Measurements from ENCODE around the gene MRPL14.
"Not testable (repeated sequence)": the region's sequence is repeated elsewhere in the genome, so short reads cannot be mapped to it uniquely, and the experiment has no call there.

MRPL14 gene

DNA sequence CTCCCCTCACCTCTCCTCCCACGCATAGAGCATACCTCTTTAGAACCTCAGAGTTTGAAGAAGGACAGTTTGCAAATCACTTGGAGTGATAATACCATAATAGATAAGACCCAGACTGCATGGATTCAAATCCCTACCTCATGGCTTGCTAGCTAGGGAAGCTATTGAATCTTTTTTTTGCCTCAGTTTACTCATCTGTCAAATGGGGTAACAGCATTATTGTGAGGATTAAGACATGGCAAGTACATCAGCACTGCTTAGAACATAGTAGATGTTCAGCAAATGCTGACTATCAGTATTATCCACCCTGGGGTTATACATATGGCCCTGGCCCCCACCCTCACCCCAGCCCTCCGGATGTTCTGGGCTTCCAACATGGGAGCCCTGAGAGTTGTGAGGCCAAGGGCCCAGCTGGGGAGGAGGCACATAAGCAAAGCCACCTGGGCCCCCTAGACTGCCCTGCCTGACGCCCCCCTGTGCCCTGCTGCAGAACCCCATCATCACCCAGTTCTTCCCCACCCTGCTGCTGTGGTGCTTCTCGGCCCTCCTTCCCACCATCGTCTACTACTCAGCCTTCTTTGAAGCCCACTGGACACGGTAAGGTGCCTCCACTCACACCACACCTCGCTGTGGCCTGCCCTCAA, 22.2 kb upstream of the MRPL14 start:
- FAIRE-seq, result no peak

DNA sequence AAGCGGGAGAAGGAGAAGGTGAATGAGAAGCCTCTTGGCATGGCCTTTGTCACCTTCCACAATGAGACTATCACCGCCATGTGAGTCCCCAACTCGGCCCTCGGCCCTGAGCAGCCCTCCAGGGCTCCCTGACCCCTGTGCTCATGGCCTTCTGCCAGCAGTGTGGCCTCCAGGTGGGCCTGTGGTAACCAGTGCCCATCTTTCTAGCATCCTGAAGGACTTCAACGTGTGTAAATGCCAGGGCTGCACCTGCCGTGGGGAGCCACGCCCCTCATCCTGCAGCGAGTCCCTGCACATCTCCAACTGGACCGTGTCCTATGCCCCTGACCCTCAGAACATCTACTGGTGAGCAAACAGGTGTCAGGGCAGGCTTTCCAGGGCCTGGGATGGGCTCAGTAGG, 21.1 kb upstream of the MRPL14 start:
- FAIRE-seq, result no peak

DNA sequence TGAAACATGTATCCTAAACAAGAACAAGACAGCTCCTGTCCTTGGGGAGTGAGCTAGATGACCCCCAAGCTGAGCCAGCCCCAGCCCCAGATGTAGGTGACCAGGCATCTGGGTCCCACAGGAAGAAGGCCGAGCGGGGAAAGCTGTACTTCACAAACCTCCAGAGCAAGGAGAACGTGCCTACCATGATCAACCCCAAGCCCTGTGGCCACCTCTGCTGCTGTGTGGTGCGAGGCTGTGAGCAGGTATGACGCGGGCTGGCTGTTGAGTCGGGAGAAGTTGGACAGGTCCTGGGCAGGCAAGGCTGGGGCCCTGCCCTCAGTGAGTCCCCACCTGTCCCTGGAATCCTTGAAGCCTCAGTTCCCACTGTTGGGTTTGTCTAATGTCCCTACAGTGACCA, 20.0 kb upstream of the MRPL14 start:
- FAIRE-seq, result no peak

DNA sequence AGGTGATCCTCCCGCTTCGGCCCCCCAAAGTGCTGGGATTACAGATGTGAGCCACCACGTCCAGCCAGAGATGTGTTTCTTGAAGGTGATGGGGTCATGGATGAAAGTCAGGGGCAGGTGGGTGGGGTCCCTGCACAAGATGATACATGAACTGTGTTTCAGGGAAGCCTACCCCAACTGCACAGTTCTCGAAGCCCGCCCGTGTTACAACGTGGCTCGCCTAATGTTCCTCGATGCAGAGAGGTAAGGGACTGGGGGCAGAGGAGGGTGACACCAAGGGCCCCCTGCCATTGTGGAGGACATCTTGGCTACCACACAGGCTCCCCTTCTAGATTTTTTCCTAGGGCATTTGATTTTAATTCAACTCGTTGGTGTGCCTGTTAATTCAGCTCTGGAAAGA, 19.4 kb upstream of the MRPL14 start:
- FAIRE-seq, result no peak

DNA sequence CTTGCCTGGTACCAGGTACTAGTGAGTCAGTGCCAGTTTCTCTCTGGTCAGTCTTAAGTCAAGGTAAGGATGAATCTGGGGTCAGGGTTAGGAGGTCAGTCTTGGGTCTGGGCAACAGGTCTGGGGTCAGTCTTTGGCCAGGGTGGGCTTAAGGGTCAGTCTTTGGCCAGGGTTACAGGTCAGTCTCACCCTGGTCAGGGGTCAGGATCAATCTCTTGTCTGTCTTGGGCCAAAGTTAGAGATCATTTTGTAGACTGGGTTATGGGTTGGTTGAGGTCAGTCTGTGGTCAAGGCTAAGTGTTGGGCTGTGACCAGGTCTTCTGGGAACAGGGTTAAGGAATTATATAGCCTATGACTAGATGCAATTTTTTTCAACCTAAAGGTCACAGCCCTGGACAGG, 18.6 kb upstream of the MRPL14 start:
- no peak for FAIRE-seq

DNA sequence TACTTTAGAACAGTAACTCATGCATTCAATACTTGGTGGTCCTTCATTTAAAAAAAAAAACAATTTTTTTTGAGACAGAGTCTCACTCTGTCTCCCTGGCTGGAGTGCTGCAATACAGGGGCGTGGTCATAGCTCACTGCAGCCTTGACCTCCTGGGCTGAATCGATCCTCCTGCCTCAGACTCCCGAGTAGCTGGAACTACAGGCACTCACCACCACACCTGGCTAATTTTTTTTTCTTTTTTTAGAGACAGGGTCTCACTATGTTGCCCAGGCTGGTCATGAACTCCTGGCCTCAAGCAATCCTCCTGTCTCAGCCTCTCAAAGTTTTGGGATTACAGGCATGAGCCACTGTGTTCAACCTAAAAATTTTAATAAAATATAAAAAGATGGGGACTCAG, 17.3 kb upstream of the MRPL14 start:
- not testable (repeated sequence) for FAIRE-seq

DNA sequence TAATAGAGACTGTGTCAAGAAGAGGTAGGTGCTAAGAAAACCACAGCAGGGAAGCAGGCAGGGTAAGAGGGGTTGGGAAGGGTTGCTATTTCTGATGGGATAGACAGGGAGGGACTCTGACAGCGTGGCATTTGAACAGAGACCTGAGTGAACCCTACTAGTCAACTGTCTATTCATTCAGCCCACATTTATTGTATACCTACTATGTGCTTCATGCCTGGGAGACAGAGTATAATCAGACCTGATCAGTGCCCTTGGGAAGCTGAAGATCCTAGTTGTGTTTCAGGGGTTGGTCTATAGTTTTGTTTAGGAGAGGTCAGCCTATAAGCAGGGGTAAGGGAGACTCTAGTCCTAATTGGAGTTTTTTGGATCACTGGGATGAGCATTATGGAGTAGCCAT, 16.5 kb upstream of the MRPL14 start:
- no peak for FAIRE-seq

DNA sequence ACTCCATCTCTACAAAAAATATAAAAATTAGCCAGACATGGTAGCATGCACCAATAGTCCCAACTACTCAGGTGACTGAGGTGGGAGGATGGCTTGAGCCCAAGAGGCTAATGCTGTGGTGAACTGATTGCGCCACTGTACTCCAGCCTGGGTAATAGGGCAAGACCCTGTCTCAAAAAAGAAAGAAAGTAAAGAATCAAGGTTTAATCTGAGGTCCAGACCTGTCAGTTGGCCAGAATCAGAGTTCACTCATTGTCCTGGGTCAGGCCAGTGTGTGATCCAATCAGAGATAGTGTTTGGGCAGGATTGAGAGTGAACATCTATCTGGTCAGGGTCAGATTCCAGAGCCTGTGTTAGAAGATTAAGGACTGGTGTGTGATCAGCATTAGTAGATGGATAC, 15.6 kb upstream of the MRPL14 start:
- FAIRE-seq, result no peak

DNA sequence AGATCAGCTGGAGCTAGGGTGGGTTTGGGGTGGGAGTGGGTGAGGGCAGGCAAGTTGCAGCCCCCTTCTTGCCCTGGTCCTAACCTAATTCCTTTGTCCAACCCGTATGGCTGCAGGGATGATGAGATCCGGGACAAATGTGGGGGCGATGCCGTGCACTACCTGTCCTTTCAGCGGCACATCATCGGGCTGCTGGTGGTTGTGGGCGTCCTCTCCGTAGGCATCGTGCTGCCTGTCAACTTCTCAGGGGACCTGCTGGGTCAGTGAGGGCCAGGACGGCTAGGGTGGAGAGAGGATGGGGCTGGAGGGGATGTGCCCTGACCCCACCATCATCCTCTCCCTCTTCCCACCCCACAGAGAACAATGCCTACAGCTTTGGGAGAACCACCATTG, 12.1 kb upstream of the MRPL14 start:
- FAIRE-seq, result no peak

DNA sequence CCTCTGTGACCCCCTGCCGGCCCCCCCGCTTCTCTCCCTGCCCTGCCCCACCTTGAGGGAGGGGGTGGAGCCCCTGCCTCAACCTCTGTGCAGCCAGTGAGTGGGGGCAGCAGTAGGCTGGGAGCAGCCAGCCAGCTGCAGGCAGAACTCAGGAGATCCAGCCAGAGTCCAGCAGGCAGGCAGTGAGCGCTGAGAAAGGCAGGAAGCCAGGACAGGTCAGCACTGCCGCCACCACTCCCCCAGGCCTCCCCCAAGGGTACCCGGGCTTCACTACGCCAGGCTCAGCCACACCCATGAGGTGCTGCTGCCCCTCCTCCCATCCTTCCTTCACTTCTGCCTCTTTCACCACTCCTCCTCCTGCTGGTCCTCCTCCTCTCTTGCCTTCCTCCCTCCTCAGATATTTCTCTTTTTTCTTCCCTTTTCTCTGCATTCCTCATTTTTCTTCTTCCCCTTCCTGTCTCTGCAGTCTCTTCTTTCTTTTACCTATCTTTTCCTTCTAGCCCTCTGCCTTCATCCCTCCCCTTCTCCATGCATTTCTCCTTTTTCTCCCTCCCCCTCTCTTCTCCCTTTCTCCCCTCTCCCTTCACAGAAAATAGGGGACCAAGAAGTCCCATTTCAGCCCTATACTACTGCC, 11.6 kb upstream of the MRPL14 start:
- FAIRE-seq, result no peak

DNA sequence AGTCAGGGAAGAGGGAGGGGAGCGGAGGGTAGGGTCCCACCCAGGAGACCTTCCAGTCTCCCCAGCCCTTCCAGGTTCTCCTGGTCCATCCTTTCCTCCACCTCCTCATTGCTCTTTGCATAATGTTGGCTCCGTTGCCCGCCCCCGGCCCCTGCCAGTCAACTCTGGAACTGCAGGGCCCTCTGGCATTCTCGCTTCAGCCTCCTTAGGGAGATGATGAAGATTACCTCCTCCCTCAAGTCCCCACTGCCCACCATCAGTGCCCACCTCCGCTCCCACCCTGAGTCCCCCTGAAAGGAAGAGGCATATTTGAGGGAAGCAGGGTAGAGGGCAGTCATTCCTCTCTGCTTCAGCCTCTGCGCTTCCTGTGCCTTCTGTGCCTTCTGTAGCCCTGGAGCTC, 8.6 kb upstream of the MRPL14 start:
- FAIRE-seq, result no peak

DNA sequence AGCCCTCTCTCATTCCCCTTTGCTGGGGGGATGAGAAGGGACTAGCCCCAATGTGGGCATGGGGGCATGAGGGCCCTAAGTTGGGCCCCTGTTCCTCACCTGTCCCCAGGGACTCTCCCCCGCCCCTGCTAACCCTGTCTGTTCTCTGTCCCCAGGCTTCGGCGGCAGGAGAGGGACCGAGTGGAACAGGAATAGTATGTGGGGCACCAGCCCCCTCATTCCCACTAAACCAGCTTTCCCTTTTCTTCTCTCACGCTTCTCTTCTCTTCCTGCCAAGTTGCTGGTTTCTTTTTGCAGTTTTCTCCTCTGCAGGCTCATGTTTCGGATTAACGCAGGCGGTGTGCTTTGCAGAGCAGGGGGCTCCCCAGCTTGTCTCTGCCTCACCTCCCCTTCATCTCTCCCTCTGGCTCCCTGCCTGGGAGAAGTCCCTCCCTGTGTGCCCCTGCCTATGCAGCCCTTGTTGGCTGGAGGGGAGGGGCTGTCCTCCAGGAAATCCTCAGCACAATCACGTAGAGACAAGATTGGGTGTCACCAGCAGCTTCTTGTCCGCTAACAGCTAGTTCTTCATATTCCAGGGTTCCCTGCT, 8.0 kb upstream of the MRPL14 start:
- FAIRE-seq, result no peak

DNA sequence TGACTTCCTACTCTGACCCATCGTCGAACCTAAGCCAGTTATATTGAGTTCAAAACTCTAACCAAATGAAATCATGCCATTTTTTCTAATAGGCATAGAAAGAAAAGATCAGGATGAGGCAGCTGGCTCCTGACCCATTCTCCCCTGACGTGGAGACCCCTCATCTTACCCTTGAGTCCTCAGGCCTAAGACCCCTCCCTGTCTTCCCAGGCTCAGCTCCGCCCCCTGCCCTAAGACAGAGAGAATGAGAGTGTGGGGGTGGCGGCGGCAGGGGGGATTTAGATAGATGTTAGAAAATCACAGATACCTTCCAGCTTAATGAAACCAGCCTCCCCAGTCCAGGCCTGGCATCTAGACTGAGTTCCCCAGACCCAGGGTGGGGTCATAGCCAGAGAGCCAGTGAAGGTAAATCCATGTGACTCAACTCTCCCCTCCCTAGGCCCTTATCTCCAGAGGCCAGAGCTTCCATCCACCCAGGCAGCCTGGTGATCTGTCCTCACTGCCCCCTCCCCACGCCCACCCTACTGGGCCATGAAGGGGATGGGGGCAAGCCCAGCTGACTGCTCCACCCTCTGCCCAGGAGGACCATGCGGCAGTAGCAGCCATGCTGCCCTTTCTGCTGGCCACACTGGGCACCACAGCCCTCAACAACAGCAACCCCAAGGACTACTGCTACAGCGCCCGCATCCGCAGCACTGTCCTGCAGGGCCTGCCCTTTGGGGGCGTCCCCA, 6.9 kb upstream of the MRPL14 start:
- FAIRE-seq, result no peak

DNA sequence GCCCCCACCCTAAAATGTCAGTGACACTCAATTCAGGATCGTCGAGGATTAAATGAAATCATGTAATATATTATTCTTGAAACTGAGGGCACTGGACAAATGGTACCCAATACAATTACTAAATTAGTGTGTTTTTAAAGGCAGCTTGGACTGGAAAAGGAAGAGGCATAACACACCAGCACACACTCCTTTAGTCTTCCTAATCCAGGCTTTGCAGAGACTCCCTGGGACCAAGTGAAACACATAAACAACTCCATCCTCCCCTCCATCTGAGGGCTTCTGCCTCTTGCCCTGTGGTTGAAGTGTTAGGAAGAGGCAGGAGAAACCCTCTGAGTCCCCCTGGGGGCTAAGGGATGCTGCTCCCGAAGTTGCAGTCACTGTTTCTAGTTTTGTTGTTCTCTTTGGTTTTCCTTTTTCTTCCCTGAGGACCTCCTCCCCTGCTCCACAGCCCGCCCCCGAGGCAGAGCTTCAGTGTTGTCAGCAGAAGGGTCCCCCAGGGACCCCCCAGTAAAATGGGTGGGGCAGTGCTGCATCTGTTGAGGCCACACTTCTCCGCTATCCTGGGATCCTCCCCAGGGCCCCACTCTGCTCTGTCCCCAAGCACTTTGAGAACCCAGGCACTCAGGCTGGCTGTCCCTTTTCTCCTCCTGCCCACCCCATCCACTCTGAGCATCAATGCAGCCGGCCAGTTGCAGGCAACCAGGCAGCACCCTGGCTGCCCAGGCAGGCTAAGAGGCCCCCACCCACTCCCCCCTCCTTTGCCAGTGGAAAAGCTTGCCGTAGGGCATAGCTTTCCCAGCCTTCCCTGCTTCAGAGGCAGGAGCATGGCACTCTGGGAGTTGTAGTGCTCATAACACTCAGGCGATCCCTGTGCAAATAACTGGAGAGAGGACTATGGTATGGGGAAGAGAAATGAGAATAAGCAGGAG, 6.0 kb upstream of the MRPL14 start:
- no peak for FAIRE-seq

DNA sequence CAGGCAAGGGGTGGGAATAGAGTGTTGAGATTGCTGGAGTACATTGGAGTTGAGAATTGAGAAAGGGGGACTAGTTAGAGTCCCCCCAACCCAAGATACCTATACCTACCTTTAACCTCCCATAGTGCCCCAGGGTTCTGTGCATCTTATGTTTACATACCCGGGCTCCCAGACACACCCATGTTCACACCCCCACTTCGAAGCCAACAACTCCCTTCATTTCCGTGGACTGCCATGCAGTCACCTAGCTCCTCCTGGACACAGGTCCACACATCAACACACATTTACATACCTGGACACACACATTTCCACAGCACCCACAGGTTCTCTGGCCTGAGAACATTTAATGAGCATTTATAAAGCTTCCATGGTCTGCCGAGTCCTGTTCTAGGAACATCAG, 5.2 kb upstream of the MRPL14 start:
- no peak for FAIRE-seq

DNA sequence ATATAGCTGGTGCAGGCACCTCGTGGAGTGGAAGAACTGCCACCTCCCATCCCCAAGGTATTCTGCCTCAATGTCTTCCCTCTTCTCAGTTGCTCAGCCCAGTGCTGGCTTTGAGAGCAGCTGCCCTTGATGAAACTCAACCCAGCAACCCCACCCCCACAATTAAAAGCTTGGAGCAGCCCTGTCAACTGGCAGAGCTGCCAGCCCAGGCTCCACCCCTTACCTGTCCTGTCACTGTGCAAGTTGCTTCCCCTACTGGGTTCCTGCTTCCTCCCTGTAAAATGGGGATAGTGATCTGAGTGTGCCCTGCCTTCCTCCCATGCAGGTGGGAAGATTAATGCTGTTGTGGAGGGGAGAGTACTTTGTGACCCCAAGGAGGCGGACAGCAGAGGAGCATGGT, 4.6 kb upstream of the MRPL14 start:
- no peak for FAIRE-seq

DNA sequence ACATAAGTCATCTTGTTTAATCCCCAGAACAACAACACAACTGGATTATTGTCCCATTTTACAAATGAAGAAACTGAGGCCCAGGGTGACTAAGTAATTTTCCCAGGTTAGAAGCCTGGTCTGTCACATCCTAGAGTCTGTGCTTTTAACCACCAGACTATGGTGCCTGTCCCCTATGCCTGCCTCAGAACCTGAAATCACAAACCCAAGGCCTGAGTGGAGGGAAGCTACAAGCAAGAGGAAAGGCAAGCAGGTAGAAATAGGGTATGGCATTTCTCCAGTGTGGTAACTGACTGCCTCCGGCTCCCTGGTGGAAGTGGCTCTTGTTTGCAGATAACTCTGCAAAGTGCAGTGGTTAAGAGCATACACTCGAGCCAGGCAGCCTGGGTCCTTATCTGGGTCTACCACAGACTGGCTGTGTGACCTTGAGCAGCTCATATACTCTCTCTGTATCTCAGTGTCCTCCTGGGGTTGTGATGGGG, 2.6 kb upstream of the MRPL14 start:
- no peak for FAIRE-seq

DNA sequence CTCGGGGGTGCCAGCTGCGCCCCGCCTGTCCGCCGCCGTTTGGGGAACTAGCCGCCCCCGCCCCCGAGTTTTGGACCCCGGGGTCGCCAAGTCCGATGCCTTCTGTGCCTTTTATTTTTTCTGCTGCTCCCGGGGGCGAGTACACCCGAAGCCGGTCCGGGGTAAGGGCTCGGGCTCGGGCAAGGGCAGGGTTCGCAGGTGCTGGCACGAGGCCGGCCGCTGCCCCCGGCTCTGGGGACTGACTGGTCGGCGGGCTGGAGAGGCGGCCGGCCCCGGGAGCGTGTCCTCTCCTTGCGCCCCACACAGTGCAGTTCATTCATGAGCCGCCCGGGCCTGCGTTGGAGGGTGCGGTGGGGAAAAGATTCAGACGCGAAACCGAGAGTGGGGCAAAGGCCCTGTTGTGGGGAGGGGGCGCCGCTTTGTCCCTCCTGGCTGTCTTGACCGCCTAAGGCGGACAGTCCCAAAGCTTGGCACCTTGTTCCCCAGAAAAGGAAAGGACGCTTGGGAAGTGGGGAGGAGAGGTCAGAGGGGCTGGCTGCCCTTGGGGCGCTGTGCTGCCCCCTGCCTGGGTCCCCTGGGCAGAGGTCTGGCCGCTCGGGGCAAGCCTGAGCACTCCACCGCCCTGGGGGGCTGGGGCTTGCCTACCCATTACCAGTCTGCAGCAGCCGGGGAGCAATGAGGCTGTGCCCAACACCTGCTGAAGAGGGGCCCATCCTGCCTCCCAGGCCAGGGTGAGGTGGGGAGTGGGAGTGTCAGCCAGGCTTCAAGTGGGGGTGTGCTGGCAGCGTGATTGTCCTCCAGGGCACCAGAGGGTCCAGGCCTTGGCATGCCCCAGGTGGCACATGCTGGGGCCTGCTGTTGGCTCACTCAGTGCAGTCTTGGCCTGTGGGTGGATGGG, 1.0 kb upstream of the MRPL14 start:
- no peak for FAIRE-seq

DNA sequence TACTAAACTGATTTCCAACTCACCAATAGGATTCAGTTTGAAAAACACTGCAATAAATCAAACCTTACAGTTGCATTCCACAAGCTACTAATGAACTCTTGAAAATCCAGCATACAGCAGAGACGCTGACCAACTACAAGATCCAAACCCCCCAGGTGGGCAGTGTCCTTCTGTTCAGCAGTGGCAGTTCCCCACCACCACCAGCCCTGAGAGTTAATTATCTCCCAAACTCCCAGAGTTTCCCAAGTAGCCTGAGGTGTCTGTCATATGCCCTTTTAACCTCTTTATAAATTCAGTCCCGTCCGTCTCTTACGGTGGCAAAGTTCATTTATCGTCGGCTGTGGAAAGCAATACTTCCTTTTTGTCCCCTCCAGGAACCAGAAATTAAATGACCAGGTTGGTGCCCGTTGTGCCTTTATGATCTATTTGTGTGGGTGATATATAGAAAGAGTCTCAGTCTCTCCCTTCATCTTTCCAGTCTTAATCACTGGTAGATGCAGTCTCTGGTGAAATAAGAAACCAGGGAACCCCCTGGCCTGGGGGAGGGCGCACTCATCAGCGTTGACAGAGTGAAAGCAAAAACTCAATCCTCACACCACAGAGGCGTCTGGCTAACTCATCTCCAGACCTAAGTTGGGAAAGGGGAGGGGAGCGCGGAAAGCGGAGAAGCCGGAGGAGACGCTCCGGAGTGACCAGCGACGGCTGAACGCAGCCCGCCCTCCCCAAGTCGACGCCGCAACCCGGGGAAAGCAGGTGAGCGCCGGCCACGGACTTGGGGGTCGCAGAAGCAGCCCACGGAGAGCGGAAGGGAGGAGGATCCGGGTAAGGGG, 717 bp downstream of the MRPL14 start:
- no peak for FAIRE-seq

DNA sequence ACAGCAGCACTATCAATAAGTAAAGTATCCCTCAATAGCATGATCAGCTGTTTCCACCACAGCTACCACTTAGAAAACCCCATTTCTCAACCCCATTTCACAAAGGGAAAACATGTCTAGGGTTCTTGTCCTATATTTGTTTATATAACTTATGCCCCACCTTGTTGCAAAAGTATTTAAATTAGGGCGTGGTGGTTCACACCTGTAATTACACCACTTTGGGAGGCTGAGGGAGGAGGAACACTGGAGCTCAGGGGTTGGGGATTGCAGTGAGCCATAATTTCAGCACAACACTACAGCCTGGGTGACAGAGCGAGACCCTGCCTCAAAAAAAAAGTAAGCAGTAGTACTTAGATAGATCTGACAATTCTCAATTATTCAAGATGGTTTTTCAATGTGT, 3.7 kb downstream of the MRPL14 start:
- FAIRE-seq, result no peak

DNA sequence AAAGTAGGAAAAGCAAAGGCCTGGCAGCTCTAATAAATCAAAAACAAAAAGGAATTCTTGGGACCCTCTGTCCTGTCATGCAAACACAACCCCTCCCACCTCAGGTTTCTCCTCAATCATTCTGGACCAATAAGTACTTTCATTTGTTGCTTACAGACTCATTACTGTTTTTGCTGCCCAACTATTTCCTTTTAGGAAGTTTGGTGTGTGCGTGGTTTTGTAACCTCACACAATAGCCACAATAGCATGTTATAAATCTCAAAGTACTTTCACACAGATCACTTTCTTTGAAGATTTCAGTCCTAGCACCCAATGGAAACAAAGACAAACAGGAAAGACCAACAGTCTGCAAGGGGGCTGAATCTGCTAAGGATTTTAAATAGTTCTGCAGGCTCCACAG, 4.5 kb downstream of the MRPL14 start:
- no peak for FAIRE-seq

Measured in TTC549 (cell line).